T-helper 2 cell treated with Interferon-gamma antibody and Interleukin-4, amounts not matched to agents 5 μg/mL and 100 μg/mL, for 36 hours (primary cell): Measurements from ENCODE around the gene ARHGAP40.
"Not testable (repeated sequence)": the region's sequence is repeated elsewhere in the genome, so short reads cannot be mapped to it uniquely, and the experiment has no call there.

Experiments used
- DNase-seq: peaks from one replicate; pipeline ENCODE4 v3.0.0; 2021; ENCODE audit warnings: low spot score
- H3K27ac Mint-ChIP-seq: one replicate; pipeline ENCODE4 v1.8.0; 2021; ENCODE audit warnings: mild to moderate bottlenecking, mixed read lengths
- H3K27me3 Mint-ChIP-seq: one replicate; pipeline ENCODE4 v1.8.0; 2021; ENCODE audit warnings: low read depth, mixed read lengths
- H3K36me3 Mint-ChIP-seq: one replicate; pipeline ENCODE4 v1.8.0; 2021; ENCODE audit warnings: low read depth, mixed read lengths
- H3K4me1 Mint-ChIP-seq: one replicate; pipeline ENCODE4 v1.8.0; 2021; ENCODE audit warnings: low read depth, mixed read lengths
- H3K4me3 Mint-ChIP-seq: one replicate; pipeline ENCODE4 v1.8.0; 2022; ENCODE audit warnings: mild to moderate bottlenecking, moderate library complexity, mixed read lengths
- H3K9me3 Mint-ChIP-seq: one replicate; pipeline ENCODE4 v1.8.0; 2021; ENCODE audit warnings: mixed read lengths

The ARHGAP40 gene

DNA sequence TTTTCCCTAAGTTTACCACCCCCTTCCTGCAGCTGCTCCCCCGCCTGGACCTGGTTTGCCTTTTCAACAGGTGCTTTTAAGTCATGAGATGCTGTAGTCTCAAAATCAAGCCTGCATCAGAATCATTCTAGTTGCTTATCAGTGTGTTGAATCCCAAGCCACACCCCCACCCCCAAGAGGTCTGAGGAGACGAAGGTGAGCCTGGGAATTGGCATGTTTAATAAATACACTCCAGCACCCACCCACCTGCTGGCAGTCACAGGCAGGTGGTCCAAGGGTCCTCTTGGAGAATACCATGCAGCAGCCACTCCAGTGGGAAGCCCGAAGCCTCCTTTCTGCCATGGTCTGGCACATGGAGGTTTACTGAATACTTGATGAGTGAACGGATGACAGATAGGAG lies 21.7 kb upstream of the ARHGAP40 start:
- Mint-ChIP-seq H3K27ac (no peak overlapping the region), H3K4me3 (no peak overlapping the region), H3K27me3 (no peaks in the 10 kb centered on the region), H3K9me3 (no peaks in the 10 kb centered on the region), H3K36me3 (peaks cover 3% of the 10 kb centered on the region), H3K4me1 (no peaks in the 10 kb centered on the region)
- no peak for DNase-seq

DNA sequence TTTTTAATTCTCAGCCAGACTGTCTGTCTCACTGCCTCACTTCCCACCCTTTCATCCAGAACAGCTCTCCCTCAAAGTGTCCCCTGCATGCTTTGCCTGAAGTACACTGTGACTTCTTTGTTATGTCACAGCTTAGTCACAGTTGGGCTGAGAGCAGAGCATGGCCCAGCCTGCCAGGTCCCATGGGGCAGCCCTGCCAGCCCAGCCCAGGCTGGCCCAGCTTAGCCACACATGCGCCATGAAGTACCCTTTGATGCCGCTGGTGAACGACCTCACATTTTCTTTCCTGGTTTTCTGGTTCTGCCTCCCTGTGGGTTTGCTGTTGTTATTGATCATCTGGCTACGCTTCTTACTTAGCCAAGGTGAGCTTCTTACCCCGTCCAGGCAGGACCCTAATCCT lies 20.6 kb upstream of the ARHGAP40 start, which contains the start of gene ADIG:
Gene ADIG, plus strand, starts transcription at position 185 of the 400 bp plus-strand sequence. Its CDS starts 54 bp downstream, at position 239.
- Mint-ChIP-seq H3K4me3 (no peak within 1 kb of the TSS), H3K27ac (no peak within 1 kb of the TSS), H3K27me3 (no peaks in the 10 kb centered on the region), H3K9me3 (no peaks in the 10 kb centered on the region), H3K36me3 (no peaks in the 10 kb centered on the region), H3K4me1 (no peaks in the 10 kb centered on the region)
- DNase-seq = no peak

DNA sequence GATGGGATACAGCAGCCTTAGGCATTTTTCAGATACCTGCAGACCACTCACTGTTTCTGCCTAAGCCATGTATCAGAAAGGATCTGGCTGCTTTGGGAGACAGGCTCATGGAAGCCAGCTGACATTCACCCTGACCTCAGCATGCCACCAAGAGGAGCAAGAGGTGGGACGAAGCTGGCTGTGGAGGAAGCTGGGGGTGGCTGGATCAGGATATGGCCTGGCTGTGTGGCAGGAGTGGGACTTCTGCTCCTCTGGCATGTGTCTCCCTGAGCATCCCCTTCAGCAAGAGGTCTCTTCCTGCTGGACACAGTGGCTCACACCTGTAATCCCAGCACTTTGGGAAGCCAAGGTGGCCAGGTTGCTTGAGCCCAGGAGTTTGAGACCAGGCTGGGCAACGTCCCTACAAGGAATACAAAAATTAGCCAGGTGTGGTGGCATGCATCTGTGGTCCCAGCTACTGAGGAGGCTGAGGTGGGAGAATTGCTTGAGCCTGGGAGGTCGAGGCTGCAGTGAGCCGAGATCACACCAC lies 19.7 kb upstream of the ARHGAP40 start:
- no peaks in the 10 kb centered on the region for H3K27me3 Mint-ChIP-seq
- no peak for DNase-seq
- H3K4me1 Mint-ChIP-seq = no peaks in the 10 kb centered on the region
- H3K9me3 Mint-ChIP-seq = no peaks in the 10 kb centered on the region
- H3K36me3 Mint-ChIP-seq = no peaks in the 10 kb centered on the region
- no peak overlapping the region for H3K4me3 Mint-ChIP-seq
- no peak overlapping the region for H3K27ac Mint-ChIP-seq

DNA sequence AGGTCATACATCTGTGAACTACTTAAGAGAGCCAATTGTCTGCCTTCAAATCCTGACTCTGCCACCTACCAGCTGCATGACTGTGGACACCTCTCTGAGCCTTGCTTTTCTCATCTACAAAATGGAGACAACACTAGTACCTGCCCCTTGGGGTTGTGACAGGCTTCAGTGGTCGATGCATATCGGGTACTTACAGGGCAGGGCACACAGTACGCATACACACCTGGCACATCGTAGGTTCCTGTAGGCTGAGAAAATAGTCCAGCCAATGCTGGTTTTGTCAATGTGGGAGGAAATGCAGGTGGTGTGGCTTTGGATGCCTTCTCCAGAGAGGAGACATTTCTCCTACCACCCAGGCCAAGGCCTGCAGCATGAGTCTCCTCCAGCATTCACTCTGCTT lies 18.3 kb upstream of the ARHGAP40 start:
- Mint-ChIP-seq H3K27me3 (no peaks in the 10 kb centered on the region), H3K36me3 (no peaks in the 10 kb centered on the region), H3K9me3 (no peaks in the 10 kb centered on the region), H3K4me3 (no peak overlapping the region), H3K4me1 (no peaks in the 10 kb centered on the region), H3K27ac (no peak overlapping the region)
- DNase-seq = no peak

DNA sequence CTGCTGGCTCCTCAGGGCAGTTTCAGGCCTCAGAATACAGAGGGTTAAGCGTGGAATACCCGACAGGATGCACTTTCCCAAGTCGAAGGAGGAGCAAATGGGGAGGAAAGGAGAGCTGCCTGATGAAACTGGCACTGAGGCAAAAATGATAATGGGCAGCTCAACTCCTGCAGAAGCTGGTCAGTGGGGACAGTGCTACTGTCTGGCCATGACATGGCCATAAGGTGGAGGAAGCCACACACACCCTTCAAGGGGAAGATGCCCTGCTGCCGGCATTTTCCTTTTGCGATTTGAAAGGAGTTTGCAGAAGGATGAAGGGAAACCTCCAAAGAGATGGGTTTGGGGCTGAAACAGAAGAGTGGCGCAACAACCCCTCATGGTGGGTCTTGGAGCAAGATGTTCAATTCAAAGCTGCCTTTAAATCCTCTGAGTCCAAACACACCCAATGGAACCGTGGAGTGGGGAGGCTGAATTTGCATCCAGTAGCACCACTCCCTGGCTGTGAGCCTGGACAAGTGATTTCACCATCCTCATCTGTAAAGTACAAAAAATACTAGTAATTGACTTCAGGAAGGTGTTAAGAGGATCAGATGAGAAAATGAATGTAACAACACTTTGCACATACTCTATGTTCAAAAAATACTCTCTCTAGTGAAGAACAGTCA lies 17.4 kb upstream of the ARHGAP40 start:
- Mint-ChIP-seq H3K9me3 (no peaks in the 10 kb centered on the region), H3K4me3 (no peak overlapping the region), H3K27me3 (no peaks in the 10 kb centered on the region), H3K4me1 (no peaks in the 10 kb centered on the region), H3K36me3 (no peaks in the 10 kb centered on the region), H3K27ac (no peak overlapping the region)
- no peak for DNase-seq

DNA sequence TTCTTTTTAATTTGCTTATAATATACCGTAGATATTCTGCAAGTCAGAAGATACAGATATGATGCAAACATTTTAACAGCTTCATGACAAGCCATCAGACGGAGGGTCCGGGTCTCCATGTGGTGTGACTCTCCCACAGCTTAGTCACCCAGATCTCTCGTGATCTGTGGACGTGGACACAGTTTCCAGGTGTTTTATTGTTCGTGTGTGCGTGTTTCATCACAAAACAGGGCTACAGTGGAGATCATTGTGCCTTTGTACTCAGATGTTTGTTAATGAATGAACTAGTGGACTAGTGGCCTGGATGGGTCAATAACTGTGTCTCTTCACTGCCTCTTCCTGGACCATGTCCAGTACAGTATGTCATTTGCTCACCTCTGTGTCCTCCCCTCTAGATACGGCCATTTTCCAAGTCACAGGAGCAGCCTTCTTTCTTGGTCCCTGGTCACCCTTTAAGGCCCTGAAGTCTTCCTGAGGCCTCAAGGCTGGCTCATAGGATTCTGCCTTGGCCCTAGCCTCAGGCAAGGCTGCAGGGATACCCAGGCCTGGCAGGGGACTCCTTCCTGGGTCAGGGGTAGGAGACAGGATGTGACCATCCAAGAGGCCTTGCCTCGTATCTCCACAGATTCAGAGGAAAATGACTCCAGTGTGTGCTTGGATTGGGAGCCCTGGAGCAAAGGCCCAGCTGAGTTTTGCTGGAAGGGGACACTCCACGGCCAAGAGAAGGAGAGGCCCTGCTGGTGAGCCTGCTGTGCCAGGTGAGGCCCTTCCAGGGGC lies 16.0 kb upstream of the ARHGAP40 start:
- Mint-ChIP-seq H3K27ac (no peak overlapping the region), H3K4me3 (no peak overlapping the region), H3K36me3 (no peaks in the 10 kb centered on the region), H3K4me1 (no peaks in the 10 kb centered on the region), H3K27me3 (no peaks in the 10 kb centered on the region), H3K9me3 (no peaks in the 10 kb centered on the region)
- DNase-seq = no peak

DNA sequence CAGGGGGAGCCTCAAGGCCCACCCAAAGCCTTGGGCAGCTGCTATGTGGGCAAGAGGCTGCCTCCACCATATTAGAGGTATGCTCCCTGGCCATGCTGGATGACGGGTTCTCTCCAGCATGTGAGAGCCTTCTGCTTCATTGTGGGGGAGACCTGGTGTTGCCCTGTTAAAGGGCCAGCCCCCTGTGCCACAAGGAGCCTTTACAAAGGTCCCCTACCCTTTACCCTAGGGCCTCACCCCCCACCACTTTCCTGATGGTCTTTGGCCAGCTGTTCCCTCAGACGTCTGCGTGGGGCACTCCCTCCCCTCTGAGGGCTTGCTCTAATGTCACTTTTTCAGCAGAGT lies 15.5 kb upstream of the ARHGAP40 start:
- Mint-ChIP-seq H3K27me3 (no peaks in the 10 kb centered on the region), H3K36me3 (no peaks in the 10 kb centered on the region), H3K27ac (no peak overlapping the region), H3K9me3 (no peaks in the 10 kb centered on the region), H3K4me3 (no peak overlapping the region), H3K4me1 (no peaks in the 10 kb centered on the region)
- no peak for DNase-seq

DNA sequence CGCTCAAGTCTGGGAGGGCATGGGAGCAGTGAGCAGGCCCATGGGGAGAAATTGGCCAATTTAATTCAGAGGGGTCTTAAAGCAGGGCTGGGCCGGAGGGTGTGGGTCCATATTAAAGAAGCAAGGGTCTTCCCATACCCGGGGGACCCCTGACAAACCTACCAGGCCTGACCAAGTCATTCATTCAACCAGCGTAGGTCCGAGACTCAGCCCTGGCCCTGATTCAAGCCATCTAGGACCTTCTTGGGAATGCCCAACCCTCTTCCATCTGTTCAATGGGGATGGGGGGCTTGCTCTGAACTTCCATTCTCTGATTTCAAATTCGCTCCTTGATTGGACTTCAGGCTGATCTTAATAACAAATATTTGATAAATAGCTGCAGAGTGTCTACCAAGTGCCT lies 13.3 kb upstream of the ARHGAP40 start:
- no peaks in the 10 kb centered on the region for H3K36me3 Mint-ChIP-seq
- H3K4me3 Mint-ChIP-seq = no peak overlapping the region
- H3K9me3 Mint-ChIP-seq = no peaks in the 10 kb centered on the region
- no peaks in the 10 kb centered on the region for H3K4me1 Mint-ChIP-seq
- no peak overlapping the region for H3K27ac Mint-ChIP-seq
- H3K27me3 Mint-ChIP-seq = no peaks in the 10 kb centered on the region
- no peak for DNase-seq

DNA sequence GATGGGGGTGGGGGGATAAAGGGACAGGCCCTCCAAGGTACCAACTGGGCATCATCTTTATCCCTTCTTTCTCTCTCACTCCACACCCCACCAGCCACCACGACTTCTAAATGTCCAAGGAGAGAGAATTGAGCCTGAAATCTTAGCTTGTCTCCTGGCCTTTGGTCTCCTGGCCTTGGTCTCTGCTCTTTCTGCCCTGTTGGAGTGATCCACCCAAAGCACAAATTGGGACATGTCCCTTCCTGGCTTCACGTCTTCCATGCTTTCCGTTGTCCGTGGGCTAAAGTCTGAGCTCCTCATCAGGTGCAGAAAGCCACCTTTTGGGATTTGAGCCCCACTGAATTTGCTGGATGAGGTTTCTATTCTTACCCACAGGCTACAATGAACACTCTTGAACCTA lies 12.3 kb upstream of the ARHGAP40 start:
- no peak overlapping the region for H3K4me3 Mint-ChIP-seq
- no peaks in the 10 kb centered on the region for H3K4me1 Mint-ChIP-seq
- no peak for DNase-seq
- no peak overlapping the region for H3K27ac Mint-ChIP-seq
- H3K9me3 Mint-ChIP-seq = no peaks in the 10 kb centered on the region
- H3K36me3 Mint-ChIP-seq = no peaks in the 10 kb centered on the region
- no peaks in the 10 kb centered on the region for H3K27me3 Mint-ChIP-seq

DNA sequence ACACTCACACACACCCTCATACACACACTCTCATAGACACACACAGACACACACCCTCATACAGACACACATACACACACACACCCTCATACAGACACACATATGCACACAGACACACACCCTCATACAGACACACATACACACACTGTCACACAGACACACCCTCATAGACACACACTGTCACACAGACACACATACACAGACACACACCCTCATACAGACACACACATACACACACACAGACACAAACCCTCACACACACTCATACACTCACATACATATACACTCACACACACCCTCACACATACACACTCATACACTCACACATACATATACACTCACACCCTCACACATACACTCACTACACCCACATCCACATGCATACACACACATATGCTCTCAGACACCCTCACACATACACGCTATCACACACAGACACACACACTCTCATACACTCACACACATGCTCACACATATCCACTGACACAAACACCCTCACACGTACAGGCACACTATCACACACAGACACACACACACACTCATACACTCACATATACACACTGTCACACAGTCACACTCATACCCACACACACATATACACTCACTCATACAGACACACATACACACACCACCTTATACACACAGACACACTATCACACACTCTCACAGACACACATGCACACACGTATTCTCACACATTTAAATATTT lies 11.5 kb upstream of the ARHGAP40 start:
- no peak overlapping the region for H3K4me3 Mint-ChIP-seq
- H3K36me3 Mint-ChIP-seq = no peaks in the 10 kb centered on the region
- DNase-seq = no peak
- no peaks in the 10 kb centered on the region for H3K9me3 Mint-ChIP-seq
- H3K27ac Mint-ChIP-seq = no peak overlapping the region
- H3K27me3 Mint-ChIP-seq = no peaks in the 10 kb centered on the region
- H3K4me1 Mint-ChIP-seq = no peaks in the 10 kb centered on the region

DNA sequence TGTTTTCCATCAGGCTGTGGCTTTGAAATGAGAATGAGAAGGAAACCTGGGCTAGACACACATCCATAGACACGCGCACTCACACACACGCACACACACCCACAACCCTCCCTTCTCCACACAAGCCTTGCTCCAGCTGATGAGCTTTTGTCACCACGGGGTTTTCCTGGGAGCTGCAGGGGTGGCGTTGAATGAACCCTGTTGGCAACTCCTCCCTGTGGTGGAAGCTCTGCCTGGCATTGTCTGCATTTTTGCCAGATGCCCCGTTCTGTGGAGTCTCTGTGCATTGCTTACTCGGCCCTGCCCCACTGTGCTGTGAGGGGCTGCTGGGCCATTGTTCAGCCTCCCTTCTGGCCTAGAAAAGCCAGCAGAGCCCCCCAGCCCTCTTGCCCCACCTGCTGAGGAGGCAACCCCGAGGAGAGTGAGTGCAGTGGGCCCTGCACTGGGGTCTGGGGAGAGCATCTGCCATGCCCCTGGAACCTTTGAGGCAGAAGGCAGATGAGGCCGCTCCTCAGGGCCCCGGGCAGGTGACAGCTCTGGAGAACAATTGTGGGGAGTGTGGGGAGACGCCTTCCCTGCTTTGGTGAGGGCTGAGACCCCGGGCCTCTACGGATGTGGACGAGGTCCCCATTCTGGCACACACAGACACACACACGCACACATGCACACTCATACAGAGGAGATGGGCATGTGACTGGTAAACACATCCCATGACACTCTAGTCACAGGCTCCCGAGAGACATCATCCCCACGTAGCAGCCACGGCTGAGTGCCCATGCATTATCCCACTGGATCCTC lies 10.7 kb upstream of the ARHGAP40 start:
- no peaks in the 10 kb centered on the region for H3K36me3 Mint-ChIP-seq
- no peaks in the 10 kb centered on the region for H3K4me1 Mint-ChIP-seq
- no peaks in the 10 kb centered on the region for H3K27me3 Mint-ChIP-seq
- no peak for DNase-seq
- no peak overlapping the region for H3K27ac Mint-ChIP-seq
- no peak overlapping the region for H3K4me3 Mint-ChIP-seq
- H3K9me3 Mint-ChIP-seq = no peaks in the 10 kb centered on the region

DNA sequence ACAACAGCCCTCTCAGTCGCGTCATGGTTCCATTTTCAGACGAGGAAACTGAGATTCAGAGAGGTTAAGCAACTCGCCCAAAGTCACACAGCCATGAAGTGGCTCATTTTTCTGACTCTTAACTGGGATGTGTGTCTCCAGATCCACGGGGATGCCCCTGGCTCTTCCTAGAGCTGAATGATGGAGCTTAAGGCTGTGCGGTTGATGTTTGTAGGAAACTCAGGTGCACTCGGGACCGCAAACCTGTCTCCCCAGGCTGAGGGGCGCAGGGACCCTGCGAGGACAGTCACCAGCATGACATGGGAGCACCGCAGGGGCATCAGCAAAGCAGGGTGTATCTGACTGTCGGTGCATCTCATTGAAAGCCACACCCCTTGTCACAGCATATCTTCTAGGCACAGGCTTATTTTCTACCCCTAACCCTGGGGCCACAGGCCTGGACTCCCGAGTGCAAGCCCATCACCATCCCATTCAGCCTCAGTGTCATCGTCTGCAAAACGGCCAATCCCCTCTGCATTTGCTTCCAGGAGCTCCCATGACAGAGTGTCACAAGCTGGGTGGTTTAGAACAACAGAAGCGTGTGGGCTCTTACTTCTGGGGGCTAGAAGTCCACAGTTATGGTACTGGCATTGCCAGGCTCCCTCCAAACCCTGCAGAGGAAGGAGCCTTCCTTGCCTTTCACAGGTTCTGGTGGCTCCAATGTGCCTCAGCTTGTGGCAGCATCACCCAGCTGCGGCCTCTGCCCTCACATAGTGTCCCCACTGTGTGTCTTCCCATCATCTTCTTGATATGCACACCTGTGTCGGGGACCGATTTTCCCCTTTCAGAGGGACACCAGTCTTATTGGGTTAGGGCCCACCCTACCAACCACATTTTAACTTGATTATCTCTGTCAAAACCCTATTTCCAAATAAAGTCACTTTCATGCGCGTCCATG lies 9.9 kb upstream of the ARHGAP40 start:
- Mint-ChIP-seq H3K27ac (no peak overlapping the region), H3K4me1 (no peaks in the 10 kb centered on the region), H3K27me3 (peaks cover under 1% of the 10 kb centered on the region), H3K4me3 (no peak overlapping the region), H3K9me3 (no peaks in the 10 kb centered on the region), H3K36me3 (no peaks in the 10 kb centered on the region)
- DNase-seq = no peak

DNA sequence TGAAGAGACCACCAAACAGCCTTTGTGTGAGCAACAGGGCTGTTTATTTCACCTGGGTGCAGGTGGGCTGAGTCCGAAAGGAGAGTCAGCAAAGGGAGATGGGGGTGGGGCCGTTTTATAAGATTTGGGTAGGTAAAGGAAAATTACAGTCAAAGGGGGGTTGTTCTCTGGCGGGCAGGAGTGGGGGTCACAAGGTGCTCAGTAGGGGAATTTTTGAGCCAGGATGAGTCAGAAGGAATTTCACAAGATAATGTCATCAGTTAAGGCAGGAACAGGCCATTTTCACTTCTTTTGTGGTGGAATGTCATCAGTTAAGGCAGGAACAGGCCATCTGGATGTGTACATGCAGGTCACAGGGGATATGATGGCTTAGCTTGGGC lies 9.2 kb upstream of the ARHGAP40 start:
- H3K27ac Mint-ChIP-seq, H3K9me3 Mint-ChIP-seq, H3K4me1 Mint-ChIP-seq, H3K27me3 Mint-ChIP-seq, DNase-seq, H3K4me3 Mint-ChIP-seq, H3K36me3 Mint-ChIP-seq: not testable (repeated sequence)
